Measurements from ENCODE around the gene TXNRD1. TPM values are rescaled to one million over a fixed set of nuclear protein-coding genes. Genes with fewer than 3 reads are reported as not detected.

TXNRD1 gene
- total RNA-seq, 1 experiment from 2014 or later, result 552 TPM

DNA sequence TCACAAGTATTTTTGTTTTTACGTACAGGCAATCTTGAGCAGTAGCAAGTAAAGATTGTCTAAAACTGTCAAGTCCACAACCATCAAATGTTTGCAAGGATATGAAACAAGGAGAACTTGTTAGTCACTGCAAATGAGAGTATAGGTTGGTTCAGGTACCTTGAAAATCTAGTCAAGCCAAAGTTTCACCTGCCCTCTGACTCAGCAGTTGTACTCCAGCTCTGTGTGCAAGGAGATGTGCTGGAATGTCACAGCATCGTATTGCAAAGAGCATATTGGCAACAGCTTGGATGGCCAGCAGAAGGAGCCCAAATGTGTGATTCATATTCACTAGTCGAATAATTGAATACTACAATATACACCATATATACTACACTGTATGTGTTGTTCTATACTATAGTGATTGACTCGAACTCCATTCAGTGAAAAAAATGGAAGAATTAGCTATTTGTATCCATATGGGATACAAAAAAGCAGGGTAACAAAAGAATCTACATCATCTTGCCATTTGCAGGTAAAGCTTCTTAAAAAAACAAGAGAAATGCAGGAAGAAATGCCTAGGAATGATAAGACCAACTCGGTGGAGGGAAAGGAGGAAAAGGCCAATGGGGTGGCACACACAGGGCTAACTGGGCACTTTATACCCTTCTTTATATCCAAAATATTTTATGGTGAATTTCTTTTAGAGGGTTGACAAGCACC is 131.9 kb downstream of the TXNRD1 start:
- in situ Hi-C loops (cut with HindIII; ENCODE audit: low pct_unique_long_range_greater_than_20kb, low sequenced_read_pairs), result no loop called here
- DNase-seq (ENCODE audit: low read depth, low spot score), result no peak

DNA sequence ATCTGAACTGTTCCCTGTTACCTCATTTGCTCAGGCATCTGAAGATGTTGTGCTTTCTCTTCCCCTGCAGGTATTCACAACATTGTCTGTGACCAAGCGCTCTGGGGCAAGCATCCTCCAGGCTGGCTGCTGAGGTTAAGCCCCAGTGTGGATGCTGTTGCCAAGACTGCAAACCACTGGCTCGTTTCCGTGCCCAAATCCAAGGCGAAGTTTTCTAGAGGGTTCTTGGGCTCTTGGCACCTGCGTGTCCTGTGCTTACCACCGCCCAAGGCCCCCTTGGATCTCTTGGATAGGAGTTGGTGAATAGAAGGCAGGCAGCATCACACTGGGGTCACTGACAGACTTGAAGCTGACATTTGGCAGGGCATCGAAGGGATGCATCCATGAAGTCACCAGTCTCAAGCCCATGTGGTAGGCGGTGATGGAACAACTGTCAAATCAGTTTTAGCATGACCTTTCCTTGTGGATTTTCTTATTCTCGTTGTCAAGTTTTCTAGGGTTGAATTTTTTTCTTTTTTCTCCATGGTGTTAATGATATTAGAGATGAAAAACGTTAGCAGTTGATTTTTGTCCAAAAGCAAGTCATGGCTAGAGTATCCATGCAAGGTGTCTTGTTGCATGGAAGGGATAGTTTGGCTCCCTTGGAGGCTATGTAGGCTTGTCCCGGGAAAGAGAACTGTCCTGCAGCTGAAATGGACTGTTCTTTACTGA is 132.9 kb downstream of the TXNRD1 start:
- in situ Hi-C loops (cut with HindIII; ENCODE audit: low pct_unique_long_range_greater_than_20kb, low sequenced_read_pairs), result no loop called here
- no peak for DNase-seq (ENCODE audit: low read depth, low spot score)

DNA sequence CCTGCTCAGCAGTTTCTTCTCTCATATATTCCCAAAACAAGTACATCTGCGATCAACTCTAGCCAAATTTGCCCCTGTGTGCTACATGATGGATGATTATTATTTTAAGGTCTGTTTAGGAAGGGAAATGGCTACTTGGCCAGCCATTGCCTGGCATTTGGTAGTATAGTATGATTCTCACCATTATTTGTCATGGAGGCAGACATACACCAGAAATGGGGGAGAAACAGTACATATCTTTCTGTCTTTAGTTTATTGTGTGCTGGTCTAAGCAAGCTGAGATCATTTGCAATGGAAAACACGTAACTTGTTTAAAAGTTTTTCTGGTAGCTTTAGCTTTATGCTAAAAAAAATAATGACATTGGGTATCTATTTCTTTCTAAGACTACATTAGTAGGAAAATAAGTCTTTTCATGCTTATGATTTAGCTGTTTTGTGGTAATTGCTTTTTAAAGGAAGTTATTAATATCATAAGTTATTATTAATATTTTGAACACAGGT is 133.5 kb downstream of the TXNRD1 start:
- no peak for DNase-seq (ENCODE audit: low read depth, low spot score)
- in situ Hi-C loops (cut with HindIII; ENCODE audit: low pct_unique_long_range_greater_than_20kb, low sequenced_read_pairs), result no loop called here

DNA sequence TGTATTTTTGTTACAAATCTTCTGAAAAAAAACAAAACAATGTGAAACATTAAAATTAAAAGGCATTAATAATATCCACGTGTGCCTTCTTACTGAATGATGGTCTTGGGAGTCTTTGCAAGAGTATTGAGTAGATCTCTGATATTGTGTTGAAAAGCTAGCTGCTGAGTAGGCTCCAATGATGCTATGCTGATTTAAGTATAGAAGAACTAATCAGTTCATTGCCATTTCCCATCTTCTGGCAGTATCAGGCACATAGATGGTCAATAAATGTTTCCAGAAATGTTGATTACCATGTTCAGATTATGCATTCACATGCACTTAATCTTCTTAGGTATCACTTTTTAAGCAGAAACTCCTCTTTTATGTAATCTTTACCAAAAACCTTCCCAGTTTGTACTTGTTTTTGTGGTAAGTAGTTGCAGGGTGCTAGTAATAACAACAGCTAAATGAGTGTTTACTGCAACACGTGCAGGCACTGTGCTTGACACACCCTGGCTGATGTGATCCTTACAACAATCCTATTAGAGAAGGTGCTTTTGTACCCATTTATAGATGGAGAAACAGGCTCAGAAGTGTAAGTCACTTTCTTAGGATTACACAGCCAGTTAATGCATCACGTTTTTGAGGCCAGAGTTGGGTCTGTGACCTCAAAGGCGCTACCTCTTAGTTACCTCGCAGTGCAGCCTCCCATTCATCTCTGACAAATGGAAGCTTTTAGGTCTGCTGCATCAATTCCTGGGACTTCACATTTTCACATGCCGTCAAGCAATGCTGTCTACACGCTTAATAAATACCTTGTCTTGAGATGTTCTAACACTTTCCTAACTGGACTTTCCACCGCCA is 134.9 kb downstream of the TXNRD1 start:
- in situ Hi-C loops (cut with HindIII; ENCODE audit: low pct_unique_long_range_greater_than_20kb, low sequenced_read_pairs), result no loop called here
- DNase-seq (ENCODE audit: low read depth, low spot score), result no peak

DNA sequence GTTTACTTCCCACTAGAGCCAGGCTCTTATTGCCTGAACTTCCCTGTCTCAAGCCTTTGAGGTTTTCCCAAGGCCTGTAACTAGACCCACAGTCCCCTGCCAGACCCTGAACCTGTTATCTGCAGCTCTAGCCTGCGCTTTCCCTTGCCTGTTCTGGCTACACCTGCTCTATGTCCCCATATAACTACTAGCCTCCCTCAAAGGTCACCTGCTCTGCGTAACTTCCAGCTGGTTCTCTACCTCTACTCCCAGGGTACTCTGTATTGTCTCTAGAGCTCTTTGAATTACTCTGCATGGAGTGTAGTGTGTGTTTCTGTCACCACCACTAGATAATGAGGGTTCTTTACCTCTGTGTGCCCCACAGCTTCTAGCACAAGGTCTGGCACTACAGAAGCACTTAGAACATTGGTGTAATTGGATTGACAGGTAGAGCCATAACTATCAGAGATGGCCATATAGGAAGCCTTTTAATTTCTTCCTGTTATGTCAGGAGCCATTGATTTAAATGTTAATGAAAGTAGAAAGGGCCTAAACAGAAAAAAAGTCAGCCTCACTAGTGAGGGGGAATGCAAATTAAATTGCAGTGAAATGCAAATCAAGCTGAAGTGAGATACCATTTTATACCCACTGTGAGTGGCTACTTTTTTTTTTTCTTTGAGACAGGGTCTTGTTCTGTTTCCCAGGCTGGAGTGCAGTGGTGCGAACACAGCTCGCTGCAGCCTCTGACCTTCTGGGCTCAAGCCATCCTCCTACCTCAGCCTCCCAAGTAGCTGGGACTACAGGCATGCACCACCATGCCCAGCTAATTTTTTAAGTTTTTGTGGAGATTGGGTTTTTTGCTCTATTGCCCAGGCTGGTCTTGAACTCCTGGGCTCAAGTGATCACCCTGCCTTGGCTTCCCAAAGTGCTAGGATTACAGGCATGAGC is 135.7 kb downstream of the TXNRD1 start:
- DNase-seq (ENCODE audit: low read depth, low spot score), result no peak
- in situ Hi-C loops (cut with HindIII; ENCODE audit: low pct_unique_long_range_greater_than_20kb, low sequenced_read_pairs), result no loop called here

DNA sequence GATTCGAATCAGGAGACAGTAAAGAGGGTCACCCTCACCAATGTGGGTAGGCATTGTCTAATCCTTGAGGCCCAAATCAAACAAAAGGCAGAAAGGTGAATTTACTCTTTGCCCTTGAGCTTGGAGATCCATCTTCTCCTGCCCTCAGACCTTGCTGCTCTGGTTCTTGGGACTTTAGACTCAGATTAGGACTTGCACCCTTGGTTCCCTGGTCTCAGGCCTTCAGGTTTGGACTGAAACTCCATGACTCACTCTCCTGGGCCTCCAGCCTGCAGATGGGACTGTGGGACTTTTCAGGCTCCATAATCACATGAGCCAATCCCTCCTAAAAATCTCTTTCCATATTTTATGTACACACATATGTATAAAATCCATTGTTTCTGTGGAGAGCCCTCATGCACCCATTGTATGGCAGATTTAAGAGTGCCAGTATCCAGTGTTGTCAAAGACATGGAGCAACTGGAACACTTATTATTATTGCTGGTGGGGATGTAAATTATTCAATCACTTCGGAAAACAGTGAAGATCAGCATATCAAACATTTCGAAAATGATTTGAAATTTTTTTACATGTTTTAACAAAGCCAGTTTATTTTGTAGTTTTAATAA is 136.6 kb downstream of the TXNRD1 start:
- in situ Hi-C loops (cut with HindIII; ENCODE audit: low pct_unique_long_range_greater_than_20kb, low sequenced_read_pairs), result no loop called here
- no peak for DNase-seq (ENCODE audit: low read depth, low spot score)

DNA sequence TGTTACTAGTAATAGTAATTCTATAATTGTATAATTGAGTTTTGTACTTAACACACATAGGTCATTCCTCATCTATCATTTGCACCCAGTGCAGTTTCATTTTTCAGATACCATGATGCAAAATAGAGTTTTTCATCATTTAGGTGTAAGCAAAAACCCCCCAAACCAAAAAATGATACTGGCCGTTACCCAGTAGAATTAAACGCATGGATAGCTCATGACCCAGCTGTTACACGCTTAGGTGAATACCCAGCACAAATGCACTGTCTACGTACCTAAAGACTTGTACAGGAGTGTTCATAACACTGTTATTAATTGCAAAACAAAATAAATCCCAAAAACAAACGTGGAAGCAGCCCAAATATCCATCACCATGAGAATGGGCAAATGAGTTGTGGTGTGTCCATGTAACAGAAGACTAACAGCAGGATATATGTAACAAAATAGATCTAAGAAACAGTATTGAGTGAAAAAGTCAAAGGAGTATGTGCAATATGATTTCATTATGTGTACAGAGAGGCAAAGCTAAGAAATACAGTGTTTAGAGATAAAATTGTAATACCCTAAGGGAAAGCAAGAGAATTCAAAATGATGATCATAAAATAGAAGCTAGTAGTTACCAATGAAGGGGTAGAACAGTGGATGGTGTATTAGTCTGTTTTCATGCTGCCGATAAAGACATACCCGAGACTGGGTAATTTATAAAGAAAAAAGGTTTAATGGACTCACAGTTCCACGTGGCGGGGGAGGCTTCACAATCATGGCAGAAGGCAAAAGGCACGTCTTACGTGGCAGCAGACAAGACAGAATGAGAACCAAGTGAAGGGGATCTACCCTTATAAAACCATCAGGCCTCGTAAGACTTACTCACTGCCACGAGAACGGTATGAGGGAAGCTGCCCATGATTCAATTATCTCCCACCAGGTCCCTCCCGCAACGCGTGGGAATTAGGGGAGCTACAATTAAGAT is 137.7 kb downstream of the TXNRD1 start:
- in situ Hi-C loops (cut with HindIII; ENCODE audit: low pct_unique_long_range_greater_than_20kb, low sequenced_read_pairs), result no loop called here
- no peak for DNase-seq (ENCODE audit: low read depth, low spot score)

DNA sequence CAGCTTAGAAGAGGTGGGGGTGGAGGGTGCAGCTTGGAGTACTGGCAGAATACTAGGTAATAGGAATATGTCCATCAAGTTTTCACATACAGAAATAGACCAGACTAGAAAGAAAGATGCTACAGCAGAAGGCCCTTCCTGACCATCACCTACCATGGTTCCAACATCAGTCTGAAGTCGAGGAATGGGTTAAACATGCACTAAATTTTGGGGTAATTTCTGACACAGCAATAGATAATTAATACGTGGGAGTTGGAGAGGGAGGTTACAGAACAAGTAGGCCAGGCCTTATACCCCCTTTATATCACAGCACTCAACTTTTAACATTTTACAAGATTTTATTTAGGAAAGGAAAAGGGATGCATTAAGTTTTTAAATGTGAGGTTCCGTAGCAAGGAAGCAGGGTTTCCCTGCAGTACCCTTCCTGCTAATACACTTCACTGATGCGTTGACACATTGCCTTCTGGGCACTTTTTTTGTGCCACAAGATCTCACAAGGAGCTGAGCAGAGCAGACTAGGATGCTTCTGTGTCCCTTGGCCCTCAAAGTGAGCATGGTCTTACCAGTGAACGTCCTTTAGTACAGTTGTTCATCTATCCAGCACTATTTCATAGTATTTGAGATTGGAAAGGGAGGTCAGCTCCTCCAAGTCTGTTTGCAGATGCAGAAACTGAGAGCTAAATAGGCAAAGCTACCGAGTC is 138.7 kb downstream of the TXNRD1 start:
- in situ Hi-C loops (cut with HindIII; ENCODE audit: low pct_unique_long_range_greater_than_20kb, low sequenced_read_pairs), result no loop called here
- no peak for DNase-seq (ENCODE audit: low read depth, low spot score)

DNA sequence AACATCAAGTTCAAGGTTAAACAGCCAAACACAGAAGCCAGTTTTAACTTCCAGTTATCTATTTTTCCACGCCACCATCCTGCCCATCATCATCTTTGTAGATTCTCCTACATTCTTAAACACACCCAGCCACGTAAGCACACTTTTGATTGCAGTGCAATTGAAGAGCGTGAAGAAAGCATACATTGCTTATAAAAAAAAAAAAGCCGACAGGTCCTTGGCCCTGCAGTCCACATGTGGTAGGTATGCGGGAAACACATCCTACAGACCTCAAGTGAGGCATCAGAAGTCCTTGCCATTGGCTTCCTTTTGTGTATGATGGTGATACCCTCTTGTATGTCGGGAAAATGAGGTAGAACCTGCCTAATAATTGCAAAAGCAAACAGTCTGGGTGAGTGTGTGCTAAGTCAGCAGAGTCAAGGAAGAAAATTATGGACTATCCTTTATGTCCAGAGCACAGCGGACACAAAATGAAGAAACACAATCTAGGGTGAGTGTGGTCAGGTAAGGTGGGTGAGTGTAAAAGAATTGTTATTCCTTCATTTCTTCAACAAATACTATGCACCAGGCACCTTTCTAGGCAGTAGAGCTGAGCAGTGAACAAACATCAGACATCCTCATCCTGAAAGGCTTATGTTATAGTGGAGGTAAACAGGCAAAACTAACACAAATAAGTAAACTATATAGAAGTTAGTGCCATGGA is 139.4 kb downstream of the TXNRD1 start:
- no peak for DNase-seq (ENCODE audit: low read depth, low spot score)
- in situ Hi-C loops (cut with HindIII; ENCODE audit: low pct_unique_long_range_greater_than_20kb, low sequenced_read_pairs), result no loop called here

DNA sequence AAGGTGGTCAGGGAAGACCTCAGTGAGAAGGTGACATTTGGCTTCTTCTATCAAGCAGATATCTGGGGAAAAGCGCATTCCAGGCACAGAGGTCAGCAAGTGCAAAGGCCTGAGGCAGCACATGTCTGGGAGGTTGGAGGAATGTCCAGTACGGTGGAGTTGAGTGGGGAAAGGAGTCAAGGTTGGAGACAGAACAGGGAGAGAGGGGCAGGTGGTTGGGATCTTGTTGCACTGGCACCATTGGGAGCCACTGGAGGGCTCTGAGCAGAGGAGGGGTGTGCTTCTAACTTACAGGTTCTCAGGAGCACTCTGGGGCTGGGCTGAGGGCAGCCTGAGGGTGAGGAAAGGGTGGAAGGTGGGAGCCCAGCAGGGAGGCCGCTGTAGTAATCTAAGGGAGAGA is 140.1 kb downstream of the TXNRD1 start:
- in situ Hi-C loops (cut with HindIII; ENCODE audit: low pct_unique_long_range_greater_than_20kb, low sequenced_read_pairs), result no loop called here
- no peak for DNase-seq (ENCODE audit: low read depth, low spot score)

DNA sequence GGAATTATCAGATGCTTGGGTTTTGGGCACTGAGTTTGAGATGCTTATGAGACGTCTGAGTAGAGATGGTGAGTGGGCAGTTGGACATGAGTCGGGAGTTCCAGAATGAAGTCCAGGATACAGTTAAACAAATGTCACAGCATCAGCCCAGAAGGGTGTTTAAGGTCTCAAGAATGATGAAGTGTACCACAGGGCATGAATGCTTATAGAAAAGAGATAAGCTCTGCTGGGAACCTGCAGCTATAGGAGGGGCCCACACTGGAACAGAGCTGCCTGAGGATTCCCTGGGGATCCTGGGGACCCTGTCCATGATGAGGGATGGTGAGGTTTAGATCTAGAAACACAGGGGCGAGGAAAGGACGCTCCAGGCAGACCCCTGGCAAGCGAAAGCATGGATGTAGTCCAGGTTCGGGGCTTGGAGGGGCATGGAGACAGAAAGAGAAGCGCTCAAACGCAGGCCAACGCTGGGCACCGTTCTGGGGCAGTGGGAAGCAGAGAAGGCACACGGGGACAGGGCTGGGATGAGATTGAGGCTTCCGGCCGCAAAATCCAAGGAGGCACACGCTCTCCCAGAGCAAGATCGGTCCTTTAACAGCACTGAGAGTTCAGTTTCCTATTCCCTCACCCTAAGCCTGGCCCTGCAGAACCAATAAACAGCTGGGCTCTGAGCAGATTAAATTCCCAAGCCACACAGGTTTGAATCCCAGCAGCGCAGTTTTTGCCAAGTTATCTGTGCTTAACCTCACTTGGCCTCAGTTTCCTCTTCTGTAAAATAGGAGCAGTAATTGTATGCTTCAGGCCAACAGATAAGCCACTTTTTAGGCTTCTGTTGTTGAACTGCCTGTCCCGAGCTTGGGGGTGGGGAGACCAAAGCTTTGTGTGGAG is 140.9 kb downstream of the TXNRD1 start:
- in situ Hi-C loops (cut with HindIII; ENCODE audit: low pct_unique_long_range_greater_than_20kb, low sequenced_read_pairs), result no loop called here
- no peak for DNase-seq (ENCODE audit: low read depth, low spot score)

DNA sequence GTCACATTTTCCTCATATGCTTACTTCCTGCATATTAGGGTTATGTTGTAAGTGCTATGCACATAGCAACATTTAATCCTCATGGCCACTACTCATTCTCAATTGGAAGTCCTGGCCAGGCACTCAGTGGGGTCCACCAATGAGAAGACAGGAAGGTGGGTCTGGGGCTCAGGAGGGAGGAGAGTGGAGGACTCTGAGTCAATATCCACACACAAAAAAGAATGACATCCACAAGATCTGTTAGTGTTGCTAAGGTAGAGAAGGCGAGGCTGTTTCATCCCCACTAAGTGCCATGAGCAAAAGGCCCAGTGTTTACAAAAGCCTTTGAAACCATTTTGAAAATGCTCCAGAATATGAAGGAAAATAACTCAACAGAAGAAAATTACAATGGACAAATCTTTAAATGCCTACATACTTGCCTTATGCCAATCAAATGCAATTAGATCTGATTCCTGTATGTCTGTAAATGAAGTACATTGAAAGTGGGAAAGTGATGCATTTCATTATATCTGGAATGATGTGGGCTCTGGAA is 141.9 kb downstream of the TXNRD1 start:
- peak; percentile 73 for DNase-seq (ENCODE audit: low read depth, low spot score)
- in situ Hi-C loops (cut with HindIII; ENCODE audit: low pct_unique_long_range_greater_than_20kb, low sequenced_read_pairs), result no loop called here

DNA sequence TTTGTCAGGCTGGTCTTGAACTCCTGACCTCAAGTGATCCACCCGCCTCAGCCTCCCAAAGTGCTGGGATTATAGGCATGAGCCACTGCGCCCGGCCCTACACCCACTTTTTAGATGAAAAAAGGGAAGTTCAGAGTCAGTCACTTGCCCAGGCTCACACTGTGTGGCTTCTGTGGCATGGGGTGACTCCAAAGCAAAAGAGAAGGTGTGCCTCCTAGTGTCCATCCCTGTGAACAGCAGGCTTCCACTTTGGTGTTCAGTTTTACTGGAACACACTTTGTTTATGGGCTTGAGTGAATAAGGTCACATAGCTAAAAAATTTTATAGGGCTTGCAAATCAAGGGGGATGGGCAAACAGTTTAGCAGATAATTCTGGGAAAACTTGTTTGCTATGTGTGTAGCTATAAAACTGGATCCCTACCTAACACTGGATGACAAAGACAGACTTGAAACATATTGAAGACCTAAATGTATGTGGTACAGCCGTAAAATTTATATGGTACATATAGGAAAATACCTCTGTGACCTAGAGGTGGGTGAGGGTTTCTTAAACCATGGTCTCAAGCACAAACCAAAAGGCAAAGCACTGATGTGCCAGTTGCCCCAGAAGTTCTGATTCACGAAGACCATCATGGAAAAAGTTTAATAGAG is 142.9 kb downstream of the TXNRD1 start:
- DNase-seq (ENCODE audit: low read depth, low spot score), result peak; percentile 79
- in situ Hi-C loops (cut with HindIII; ENCODE audit: low pct_unique_long_range_greater_than_20kb, low sequenced_read_pairs), result no loop called here

Data from SK-MEL-5 (cell line).